Esophagus (tissue), 2 donors: ENCODE results near the gene RNU1-2. TPM values are rescaled to one million over a fixed set of nuclear protein-coding genes. Genes with fewer than 3 reads are reported as not detected.
"Not testable (repeated sequence)": the region's sequence is repeated elsewhere in the genome, so short reads cannot be mapped to it uniquely, and the experiment has no call there.

Experiments used
- H3K27ac ChIP-seq, 2 donors: one replicate each; pipeline ENCODE4 v1.5.1; 2013; ENCODE audit warnings: low read depth in 2 of 2, mild to moderate bottlenecking in 2 of 2, inconsistent platforms in 1 of 2, low read length in 1 of 2, moderate library complexity in 1 of 2
- H3K27me3 ChIP-seq, 2 donors: one replicate each; pipeline ENCODE4 v1.6.1; 2013; ENCODE audit warnings: low read length in 2 of 2, control low read depth in 1 of 2, mild to moderate bottlenecking in 1 of 2; ENCODE audit not compliant: insufficient read depth in 2 of 2, control insufficient read depth in 1 of 2
- H3K36me3 ChIP-seq, 2 donors: one replicate each; pipeline ENCODE4 v1.6.1; 2013; ENCODE audit warnings: low read length in 1 of 2; ENCODE audit not compliant: control insufficient read depth in 2 of 2, insufficient read depth in 2 of 2
- H3K4me1 ChIP-seq, 2 donors: one replicate each; pipeline ENCODE4 v1.6.1; 2013; ENCODE audit warnings: low read length in 1 of 2; ENCODE audit not compliant: control insufficient read depth in 2 of 2, insufficient read depth in 2 of 2
- H3K4me3 ChIP-seq, 2 donors: one replicate each; pipeline ENCODE4 v1.5.1; 2013; ENCODE audit warnings: low read length in 2 of 2, mild to moderate bottlenecking in 2 of 2, low read depth in 1 of 2, moderate library complexity in 1 of 2
- H3K9me3 ChIP-seq, 2 donors: one replicate each; pipeline ENCODE4 v1.6.1; 2013; ENCODE audit warnings: mild to moderate bottlenecking in 2 of 2, low read depth in 1 of 2, low read length in 1 of 2, moderate library complexity in 1 of 2; ENCODE audit not compliant: control insufficient read depth in 2 of 2, insufficient read depth in 1 of 2
- WGBS, 2 donors: extraction: QIAGEN DNeasy Blood & Tissue Kit; methylation state at CpG; one replicate each; pipeline ENCODE4 v1.1.7; 2013; 5-methylcytosine and 5-hydroxymethylcytosine counted together
- polyA plus RNA-seq, 2 donors: library from polyadenylated mRNA; stranded (reverse); fragments of 200-250 nt; gene quantifications; one replicate each; pipeline ENCODE4 v1.2.3, GENCODE V29; 2013
- donor health status: healthy with polysubstance abuse.
- donor health status: Bipolar disorder and iron deficiency.

RNU1-2 gene
- polyA plus RNA-seq, 2 donors: not detected

- H3K36me3 ChIP-seq, H3K4me1 ChIP-seq, H3K4me3 ChIP-seq, H3K27me3 ChIP-seq, H3K27ac ChIP-seq, H3K9me3 ChIP-seq: not testable (repeated sequence)
- WGBS, 2 donors: 78 to 85% methylated on average over 6 of the region's 7 CpGs
Observed at GRCh38 chr1:16869996-16870395, 25.8 kb upstream of the RNU1-2 start.

GRCh38 chr1:16871171-16871570 is 24.6 kb upstream of the RNU1-2 start:
- not testable (repeated sequence) for H3K36me3 ChIP-seq, H3K27me3 ChIP-seq, H3K27ac ChIP-seq, H3K9me3 ChIP-seq, H3K4me1 ChIP-seq, H3K4me3 ChIP-seq
- 80 to 81% methylated on average over 15 to 23 of the region's 23 CpGs for WGBS, 2 donors

- WGBS, 2 donors: 25 to 26% methylated on average over 59 of the region's 66 CpGs
- H3K4me1 ChIP-seq, H3K27me3 ChIP-seq, H3K27ac ChIP-seq, H3K36me3 ChIP-seq, H3K9me3 ChIP-seq: not testable (repeated sequence)
- H3K4me3 ChIP-seq: peak overlapping the region; percentile 29 to 31
Observed at GRCh38 chr1:16872152-16873075, 23.4 kb upstream of the RNU1-2 start.

GRCh38 chr1:16873076-16873879 is 22.5 kb upstream of the RNU1-2 start:
- not testable (repeated sequence) for H3K27ac ChIP-seq, H3K36me3 ChIP-seq, H3K4me1 ChIP-seq, H3K27me3 ChIP-seq, H3K9me3 ChIP-seq
- 15 to 19% methylated on average over 38 to 42 of the region's 52 CpGs for WGBS, 2 donors
- H3K4me3 ChIP-seq: peak overlapping the region in 1 of 2 donors; percentile 31

- WGBS, 2 donors: 35 to 53% methylated on average over 28 to 31 of the region's 35 CpGs
- not testable (repeated sequence) for H3K4me3 ChIP-seq, H3K27me3 ChIP-seq, H3K9me3 ChIP-seq, H3K4me1 ChIP-seq, H3K27ac ChIP-seq, H3K36me3 ChIP-seq
Observed at GRCh38 chr1:16874968-16875765, 20.6 kb upstream of the RNU1-2 start.

- H3K4me3 ChIP-seq, H3K9me3 ChIP-seq, H3K27ac ChIP-seq, H3K36me3 ChIP-seq, H3K27me3 ChIP-seq, H3K4me1 ChIP-seq: not testable (repeated sequence)
- 67 to 71% methylated on average over 1 of the region's 1 CpG for WGBS, 2 donors
Observed at GRCh38 chr1:16881742-16882141, 14.0 kb upstream of the RNU1-2 start.

- Histone ChIP-seq H3K36me3 (no peaks in the 10 kb centered on the region), H3K4me3 (no peak overlapping the region), H3K4me1 (no peaks in the 10 kb centered on the region), H3K27ac (no peak overlapping the region), H3K27me3 (no peaks in the 10 kb centered on the region), H3K9me3 (no peaks in the 10 kb centered on the region)
- WGBS, 2 donors: 68 to 70% methylated on average over 4 of the region's 4 CpGs
Observed at GRCh38 chr1:16882986-16883385, 12.8 kb upstream of the RNU1-2 start.

- not testable (repeated sequence) for H3K27me3 ChIP-seq, H3K9me3 ChIP-seq, H3K4me1 ChIP-seq, H3K4me3 ChIP-seq, H3K27ac ChIP-seq, H3K36me3 ChIP-seq
- 74 to 79% methylated on average over 5 of the region's 5 CpGs for WGBS, 2 donors
Observed at GRCh38 chr1:16884487-16884886, 11.3 kb upstream of the RNU1-2 start.

- 90 to 91% methylated on average over 20 of the region's 20 CpGs for WGBS, 2 donors
- no peaks in the 10 kb centered on the region for H3K27me3 ChIP-seq
- H3K27ac ChIP-seq: no peak overlapping the region
- peaks cover 0 to 4% of the 10 kb centered on the region in 2 donors for H3K4me1 ChIP-seq
- no peaks in the 10 kb centered on the region for H3K9me3 ChIP-seq
- no peaks in the 10 kb centered on the region for H3K36me3 ChIP-seq
- H3K4me3 ChIP-seq: no peak overlapping the region
Observed at GRCh38 chr1:16886860-16887605, 8.7 kb upstream of the RNU1-2 start.
